Peyer's patch (tissue), 4 donors: Measurements from ENCODE around the gene PDE3A. TPM values are rescaled to one million over a fixed set of nuclear protein-coding genes. Genes with fewer than 3 reads are reported as not detected.

Experiments
- DNase-seq, 3 donors: peaks; one replicate each; pipeline ENCODE4 v3.0.0-alpha.2; 2017 to 2019
- H3K27ac ChIP-seq, 4 donors: fragments of 200-600 bp; sonication (generic); one replicate each; pipeline ENCODE4 v1.5.1; 2016 to 2019
- H3K27me3 ChIP-seq, 2 donors: fragments of 200-600 bp; sonication (generic); one replicate each; pipeline ENCODE4 v1.5.1; 2019
- H3K36me3 ChIP-seq, 3 donors: fragments of 200-600 bp; sonication (generic); one replicate each; pipeline ENCODE4 v1.5.1; 2016 to 2019
- H3K4me1 ChIP-seq, 4 donors: fragments of 200-600 bp; sonication (generic); one replicate each; pipeline ENCODE4 v1.5.1; 2016 to 2019
- H3K4me3 ChIP-seq, 4 donors: fragments of 200-600 bp; sonication (generic); 1 replicate in 3 of 4; 2 replicates in 1 of 4; pipeline ENCODE4 v1.5.1; 2016 to 2019; ENCODE audit warnings: mild to moderate bottlenecking in 1 of 4
- H3K9me3 ChIP-seq, 4 donors: fragments of 200-600 bp; sonication (generic); one replicate each; pipeline ENCODE4 v1.5.1; 2016 to 2019; ENCODE audit warnings: mild to moderate bottlenecking in 1 of 4
- CTCF ChIP-seq, 6 experiments: fragments of 450-650 bp in 4 of 6; fragments of 200-600 bp in 2 of 6; sonication (generic) in 1 of 6; IDR thresholded peaks; one replicate each; pipeline ENCODE4 v1.5.1; 2017 to 2019; ENCODE audit warnings: antibody characterized with exemption in 6 of 6, mild to moderate bottlenecking in 3 of 6, moderate library complexity in 1 of 6
- POLR2A ChIP-seq, 2 donors: fragments of 450-650 bp; IDR thresholded peaks; one replicate each; pipeline ENCODE4 v1.5.1; 2017; ENCODE audit warnings: antibody characterized with exemption in 2 of 2, mild to moderate bottlenecking in 2 of 2, moderate library complexity in 2 of 2
- total RNA-seq, 4 donors: library from RNA; depleted of rRNA; stranded (reverse); fragments of >200 nt; gene quantifications; one replicate each; pipeline ENCODE4 v1.1.0, GENCODE V29; 2016

The PDE3A gene
- total RNA-seq, 4 donors from 2014 or later, result 17.3 to 144 (median 120) TPM

DNA sequence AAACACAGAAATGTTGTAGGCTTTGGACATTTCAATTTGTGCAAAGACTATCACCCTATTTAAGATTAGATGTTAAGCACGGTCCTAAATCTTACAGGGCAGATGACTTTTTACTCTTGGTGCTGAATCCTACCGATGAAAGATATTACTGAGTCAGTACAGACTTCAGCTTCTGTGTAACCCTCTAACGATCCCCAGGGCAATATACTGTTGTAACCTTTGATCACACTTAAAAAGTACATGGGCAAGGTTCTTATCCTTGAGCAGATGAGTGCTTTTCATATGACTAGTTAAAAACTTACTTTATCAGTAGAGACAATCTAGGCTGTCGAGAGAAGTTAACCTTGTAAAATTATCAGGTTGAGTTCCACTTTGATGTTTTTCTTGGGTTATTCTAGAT lies 22.5 kb downstream of the PDE3A start:
- H3K4me1 ChIP-seq, result peaks cover 0 to 23% (median 1%) of the 10 kb centered on the region in 4 donors
- H3K4me3 ChIP-seq, result no peak overlapping the region
- peak overlapping the region in 2 of 4 donors; percentile 51 to 53 for H3K27ac ChIP-seq
- no peaks in the 10 kb centered on the region for H3K27me3 ChIP-seq
- DNase-seq, result no peak
- TF ChIP-seq CTCF (IDR thresholded peaks at IDR 0.05), result no peak
- no peak for TF ChIP-seq POLR2A (IDR thresholded peaks at IDR 0.05)
- H3K9me3 ChIP-seq, result no peaks in the 10 kb centered on the region
- no peaks in the 10 kb centered on the region for H3K36me3 ChIP-seq

GRCh38 chr12:20392339-20392738 lies 24.0 kb downstream of the PDE3A start:
- no peaks in the 10 kb centered on the region for H3K36me3 ChIP-seq
- H3K4me1 ChIP-seq, result peaks cover 0 to 23% (median 1%) of the 10 kb centered on the region in 4 donors
- no peak overlapping the region for H3K27ac ChIP-seq
- no peak overlapping the region for H3K4me3 ChIP-seq
- no peaks in the 10 kb centered on the region for H3K27me3 ChIP-seq
- TF ChIP-seq CTCF (IDR thresholded peaks at IDR 0.05) (no peak), POLR2A (IDR thresholded peaks at IDR 0.05) (no peak)
- DNase-seq, result no peak
- no peaks in the 10 kb centered on the region for H3K9me3 ChIP-seq

GRCh38 chr12:20393707-20394106 lies 25.4 kb downstream of the PDE3A start:
- Histone ChIP-seq H3K36me3 (no peaks in the 10 kb centered on the region), H3K27me3 (no peaks in the 10 kb centered on the region), H3K27ac (no peak overlapping the region), H3K4me1 (peaks cover 0 to 23% (median 1%) of the 10 kb centered on the region in 4 donors), H3K4me3 (no peak overlapping the region), H3K9me3 (no peaks in the 10 kb centered on the region)
- TF ChIP-seq CTCF (IDR thresholded peaks at IDR 0.05), result no peak
- TF ChIP-seq POLR2A (IDR thresholded peaks at IDR 0.05), result no peak
- no peak for DNase-seq

- TF ChIP-seq POLR2A (IDR thresholded peaks at IDR 0.05) (no peak), CTCF (IDR thresholded peaks at IDR 0.05) (no peak)
- H3K4me1 ChIP-seq, result peaks cover 0 to 7% (median 1%) of the 10 kb centered on the region in 4 donors
- H3K27me3 ChIP-seq, result no peaks in the 10 kb centered on the region
- H3K36me3 ChIP-seq, result no peaks in the 10 kb centered on the region
- no peak overlapping the region for H3K4me3 ChIP-seq
- H3K27ac ChIP-seq, result no peak overlapping the region
- H3K9me3 ChIP-seq, result no peaks in the 10 kb centered on the region
- no peak for DNase-seq
Measured at GRCh38 chr12:20395791-20396550, 27.6 kb downstream of the PDE3A start.

DNA sequence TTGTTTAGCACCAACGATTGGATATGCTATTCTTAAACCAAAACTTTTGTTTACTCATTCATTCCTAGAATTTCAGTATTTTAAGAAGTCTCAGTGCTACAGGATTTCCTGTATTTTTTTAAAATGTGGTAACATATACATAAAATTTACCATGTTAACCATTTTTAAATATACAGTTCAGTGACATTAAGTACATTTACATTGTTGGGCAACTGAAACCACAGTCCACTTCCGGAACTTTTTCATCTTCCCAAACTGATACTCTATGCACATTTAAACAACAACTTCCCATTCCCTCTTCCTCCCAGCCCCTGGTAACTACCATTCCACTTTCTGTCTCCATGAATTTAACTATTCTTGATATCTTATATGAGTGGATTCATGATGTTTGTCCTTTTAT lies 30.3 kb downstream of the PDE3A start:
- Histone ChIP-seq H3K9me3 (no peaks in the 10 kb centered on the region), H3K4me1 (peaks cover 0 to under 1% (median 0%) of the 10 kb centered on the region in 4 donors), H3K27ac (no peak overlapping the region), H3K27me3 (no peaks in the 10 kb centered on the region), H3K4me3 (no peak overlapping the region), H3K36me3 (no peaks in the 10 kb centered on the region)
- TF ChIP-seq POLR2A (IDR thresholded peaks at IDR 0.05) (no peak), CTCF (IDR thresholded peaks at IDR 0.05) (no peak)
- no peak for DNase-seq
